ENCODE results near the gene MACF1. TPM values are rescaled to one million over a fixed set of nuclear protein-coding genes. Genes with fewer than 3 reads are reported as not detected.

Gene MACF1
- total RNA-seq, 5 donors from 2014 or later (not counting 1 experiment from before 2014, with no cell fraction given): 232 to 596 (median 258) TPM

DNA sequence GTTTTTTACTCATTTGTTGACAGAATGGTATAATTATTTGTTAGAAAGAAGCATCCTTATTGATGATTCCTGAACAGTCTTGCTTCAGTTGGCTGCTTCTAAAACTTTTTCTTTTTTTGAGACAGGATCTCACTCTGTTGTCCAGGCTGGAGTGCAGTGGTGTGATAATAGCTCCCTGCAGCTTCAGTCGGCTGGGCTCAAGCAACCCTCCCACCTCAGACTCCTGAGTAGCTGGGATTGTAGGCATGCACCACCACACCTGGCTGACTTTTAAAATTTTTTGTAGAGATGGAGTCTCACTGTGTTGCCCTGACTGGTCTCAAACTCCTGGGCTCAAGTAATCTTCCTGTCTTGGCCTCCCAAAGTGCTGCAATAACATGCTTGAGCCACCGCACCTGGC, 38.8 kb downstream of the MACF1 start:
- H3K36me3 Mint-ChIP-seq: peaks cover 25% of the 10 kb centered on the region

DNA sequence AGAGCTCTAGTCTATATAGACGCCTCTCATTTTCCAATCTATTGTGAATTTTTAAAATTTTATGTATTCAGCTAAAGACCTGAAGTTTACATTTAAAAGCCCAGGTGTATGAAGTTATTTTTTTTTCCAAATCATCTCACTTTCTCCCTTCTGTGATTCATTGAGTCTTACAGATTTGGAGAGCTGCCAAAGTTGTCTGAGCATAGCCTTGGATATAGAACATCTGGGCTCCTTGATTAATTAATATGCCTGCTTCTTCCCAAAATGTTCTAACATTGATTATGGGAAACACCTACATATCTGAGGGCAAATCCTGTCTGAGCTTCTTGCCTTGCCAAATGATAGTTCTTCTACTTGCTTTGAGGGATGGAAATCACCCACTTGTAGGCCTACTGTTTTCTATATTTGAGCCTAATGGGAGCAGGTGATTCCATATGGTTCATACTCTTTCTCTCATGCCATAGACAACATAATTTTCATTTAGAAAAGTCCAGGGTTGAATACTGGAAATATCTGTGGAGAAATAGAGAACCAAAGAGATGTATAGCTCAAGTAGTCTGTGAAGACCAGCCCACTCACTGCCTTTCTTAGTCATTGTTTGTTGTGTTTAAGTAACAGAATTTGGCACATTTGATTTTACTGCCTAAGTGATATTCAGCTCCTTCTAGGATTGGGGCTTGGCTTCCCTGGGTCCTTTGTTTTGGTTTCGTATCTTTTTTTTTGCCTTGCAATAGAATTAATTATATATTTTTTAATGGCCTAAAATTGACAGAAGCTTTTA, 46.2 kb downstream of the MACF1 start:
- peaks cover 35% of the 10 kb centered on the region for H3K36me3 Mint-ChIP-seq

More for the DNA sequence above, 38.8 kb downstream of the MACF1 start:
- ATAC-seq (replicated peaks in 1 of 4) (no peak), DNase-seq (no peak)
- ChIA-PET CTCF (no interaction called here), POLR2A (no interaction called here)
- Mint-ChIP-seq H3K27ac (peak overlapping the region; percentile 55 to 73), H3K9me3 (no peaks in the 10 kb centered on the region), H3K4me3 (no peak overlapping the region), H3K4me1 (peaks cover 39 to 56% (median 47%) of the 10 kb centered on the region in 3 donors), H3K27me3 (no peaks in the 10 kb centered on the region)
- Histone ChIP-seq H3K36me3 (ENCODE audit: control insufficient read depth in 2 of 2, extremely low read depth in 1 of 2, insufficient read depth in 1 of 2, low read length in 1 of 2) (peaks cover 0 to 19% of the 10 kb centered on the region in 2 donors), H3K27ac (ENCODE audit: low read length) (no peak overlapping the region), H3K9me3 (no peaks in the 10 kb centered on the region), H3K4me1 (ENCODE audit: control insufficient read depth in 1 of 2, extremely low read depth in 1 of 2, insufficient read depth in 2 of 2, low read length in 2 of 2) (peaks cover 2 to 8% of the 10 kb centered on the region in 2 experiments), H3K27me3 (replicated peaks in 1 of 2; ENCODE audit: control insufficient read depth in 2 of 2, extremely low read depth in 1 of 2, insufficient read depth in 2 of 2, low read length in 1 of 2) (no peaks in the 10 kb centered on the region), H3K4me3 (ENCODE audit: control insufficient read depth in 1 of 2, extremely low read depth in 1 of 2, low read length in 1 of 2) (no peak overlapping the region)
- 100% methylated on average over 1 of the region's 2 CpGs for WGBS (ENCODE audit: insufficient coverage)

GRCh38 chr1:39255222-39255621, 50.7 kb downstream of the MACF1 start:
- H3K9me3 ChIP-seq: no peaks in the 10 kb centered on the region
- Mint-ChIP-seq H3K4me1 (peaks cover 15 to 39% (median 36%) of the 10 kb centered on the region in 3 donors), H3K27ac (no peak overlapping the region), H3K9me3 (no peaks in the 10 kb centered on the region), H3K36me3 (peaks cover 26% of the 10 kb centered on the region), H3K4me3 (no peak overlapping the region), H3K27me3 (no peaks in the 10 kb centered on the region)
- WGBS (ENCODE audit: insufficient coverage): no CpG with 5 or more reads among the region's 1 CpG
- ChIA-PET POLR2A (no interaction called here), CTCF (interaction anchor here in 1 of 2 donors (14.4 kb wide), 1 partner anchor 66 kb away, joined by 364 read pairs; no protein-coding TSS in a partner anchor)
- DNase-seq (no peak), ATAC-seq (replicated peaks in 1 of 4) (no peak)
- H3K27ac ChIP-seq (ENCODE audit: low read length): no peak overlapping the region
- H3K36me3 ChIP-seq (ENCODE audit: control insufficient read depth in 2 of 2, extremely low read depth in 1 of 2, insufficient read depth in 1 of 2, low read length in 1 of 2): peaks cover 4 to 82% of the 10 kb centered on the region in 2 donors
- H3K4me3 ChIP-seq (ENCODE audit: control insufficient read depth in 1 of 2, extremely low read depth in 1 of 2, low read length in 1 of 2): no peak overlapping the region
- peaks cover 0 to 5% of the 10 kb centered on the region in 2 experiments for H3K4me1 ChIP-seq (ENCODE audit: control insufficient read depth in 1 of 2, extremely low read depth in 1 of 2, insufficient read depth in 2 of 2, low read length in 2 of 2)
- H3K27me3 ChIP-seq (replicated peaks in 1 of 2; ENCODE audit: control insufficient read depth in 2 of 2, extremely low read depth in 1 of 2, insufficient read depth in 2 of 2, low read length in 1 of 2): no peaks in the 10 kb centered on the region

More for the DNA sequence above, 46.2 kb downstream of the MACF1 start:
- H3K27me3 ChIP-seq (replicated peaks in 1 of 2; ENCODE audit: control insufficient read depth in 2 of 2, extremely low read depth in 1 of 2, insufficient read depth in 2 of 2, low read length in 1 of 2): no peaks in the 10 kb centered on the region
- H3K4me3 ChIP-seq (ENCODE audit: control insufficient read depth in 1 of 2, extremely low read depth in 1 of 2, low read length in 1 of 2): no peak overlapping the region
- H3K27me3 Mint-ChIP-seq: no peaks in the 10 kb centered on the region
- peaks cover 0 to 52% of the 10 kb centered on the region in 2 donors for H3K36me3 ChIP-seq (ENCODE audit: control insufficient read depth in 2 of 2, extremely low read depth in 1 of 2, insufficient read depth in 1 of 2, low read length in 1 of 2)
- ATAC-seq (replicated peaks in 1 of 4) (no peak), DNase-seq (no peak)
- no peak overlapping the region for H3K4me3 Mint-ChIP-seq
- no peaks in the 10 kb centered on the region for H3K9me3 Mint-ChIP-seq
- POLR2A ChIA-PET: interaction anchor here in 1 of 2 donors (0.6 to 0.7 kb wide), 4 partner anchors 44 to 148 kb away, joined by 3 to 4 read pairs (median 4); no protein-coding TSS in a partner anchor
- H3K27ac Mint-ChIP-seq: peak overlapping the region; percentile 46 to 70
- peak overlapping the region; percentile 6 for H3K27ac ChIP-seq (ENCODE audit: low read length)
- WGBS (ENCODE audit: insufficient coverage): no CpG with 5 or more reads among the region's 2 CpGs
- H3K4me1 Mint-ChIP-seq: peaks cover 44 to 49% (median 48%) of the 10 kb centered on the region in 3 donors
- H3K4me1 ChIP-seq (ENCODE audit: control insufficient read depth in 1 of 2, extremely low read depth in 1 of 2, insufficient read depth in 2 of 2, low read length in 2 of 2): no peaks in the 10 kb centered on the region
- H3K9me3 ChIP-seq: no peaks in the 10 kb centered on the region
- CTCF ChIA-PET: interaction anchor here in 1 of 2 donors (0.5 to 1.6 kb wide), 8 partner anchors 8 to 1564 kb away, joined by 3 to 7 read pairs (median 4); no protein-coding TSS in a partner anchor

GRCh38 chr1:39258146-39258924, 53.8 kb downstream of the MACF1 start:
- H3K27ac Mint-ChIP-seq: peak overlapping the region in 1 of 2 donors; percentile 80
- H3K36me3 Mint-ChIP-seq: peaks cover 23% of the 10 kb centered on the region

DNA sequence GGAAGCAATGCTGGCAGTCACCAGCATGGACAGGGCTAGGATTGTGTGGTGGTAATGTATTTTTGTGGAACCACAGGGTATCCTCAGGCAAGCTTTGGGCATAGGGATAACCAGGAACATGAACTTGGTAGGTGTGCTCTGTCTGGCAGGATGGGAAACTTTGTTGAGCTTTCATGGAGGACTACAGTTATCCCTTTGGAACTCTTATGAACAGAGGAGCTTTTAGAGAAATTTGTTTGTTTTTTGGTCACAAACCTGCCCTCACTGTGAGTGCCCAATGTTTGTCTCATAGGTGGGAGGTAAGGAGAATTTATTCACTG, 54.4 kb downstream of the MACF1 start:
- Histone ChIP-seq H3K27me3 (replicated peaks in 1 of 2; ENCODE audit: control insufficient read depth in 2 of 2, extremely low read depth in 1 of 2, insufficient read depth in 2 of 2, low read length in 1 of 2) (no peaks in the 10 kb centered on the region), H3K27ac (ENCODE audit: low read length) (peak overlapping the region; percentile 33), H3K36me3 (ENCODE audit: control insufficient read depth in 2 of 2, extremely low read depth in 1 of 2, insufficient read depth in 1 of 2, low read length in 1 of 2) (peaks cover 4 to 64% of the 10 kb centered on the region in 2 donors), H3K4me3 (ENCODE audit: control insufficient read depth in 1 of 2, extremely low read depth in 1 of 2, low read length in 1 of 2) (no peak overlapping the region), H3K4me1 (ENCODE audit: control insufficient read depth in 1 of 2, extremely low read depth in 1 of 2, insufficient read depth in 2 of 2, low read length in 2 of 2) (peaks cover 9 to 10% of the 10 kb centered on the region in 2 experiments), H3K9me3 (no peaks in the 10 kb centered on the region)
- peaks cover 28 to 46% (median 33%) of the 10 kb centered on the region in 3 donors for H3K4me1 Mint-ChIP-seq
- H3K4me3 Mint-ChIP-seq: no peak overlapping the region
- ATAC-seq (replicated peaks in 1 of 4) (peak in 2 of 4 experiments; percentile 6 to 29), DNase-seq (no peak)
- ChIA-PET CTCF (interaction anchor here (0.6 to 14.4 kb wide), 25 partner anchors 9 to 307 kb away, joined by 3 to 364 read pairs (median 4); partner anchors contain the start of genes MACF1 (in 1 of the 2) and NDUFS5 (in 1 of the 2)), POLR2A (interaction anchor here (0.6 to 1.3 kb wide), 4 partner anchors 64 to 1700 kb away, joined by 3 to 12 read pairs (median 3); no protein-coding TSS in a partner anchor)
- H3K27me3 Mint-ChIP-seq: no peaks in the 10 kb centered on the region
- H3K9me3 Mint-ChIP-seq: no peaks in the 10 kb centered on the region
- peaks cover 23% of the 10 kb centered on the region for H3K36me3 Mint-ChIP-seq
- H3K27ac Mint-ChIP-seq: peak overlapping the region in 1 of 2 donors; percentile 80

More at GRCh38 chr1:39258146-39258924, 53.8 kb downstream of the MACF1 start:
- H3K27me3 Mint-ChIP-seq: no peaks in the 10 kb centered on the region
- Histone ChIP-seq H3K36me3 (ENCODE audit: control insufficient read depth in 2 of 2, extremely low read depth in 1 of 2, insufficient read depth in 1 of 2, low read length in 1 of 2) (peaks cover 4 to 69% of the 10 kb centered on the region in 2 donors), H3K9me3 (no peaks in the 10 kb centered on the region), H3K4me1 (ENCODE audit: control insufficient read depth in 1 of 2, extremely low read depth in 1 of 2, insufficient read depth in 2 of 2, low read length in 2 of 2) (peaks cover 9 to 10% of the 10 kb centered on the region in 2 experiments), H3K27ac (ENCODE audit: low read length) (peak overlapping the region; percentile 33), H3K4me3 (ENCODE audit: control insufficient read depth in 1 of 2, extremely low read depth in 1 of 2, low read length in 1 of 2) (no peak overlapping the region), H3K27me3 (replicated peaks in 1 of 2; ENCODE audit: control insufficient read depth in 2 of 2, extremely low read depth in 1 of 2, insufficient read depth in 2 of 2, low read length in 1 of 2) (no peaks in the 10 kb centered on the region)
- 8% methylated on average over 3 of the region's 7 CpGs for WGBS (ENCODE audit: insufficient coverage)
- CTCF ChIA-PET: interaction anchor here (0.6 to 14.4 kb wide), 25 partner anchors 8 to 307 kb away, joined by 3 to 364 read pairs (median 4); partner anchors contain the start of genes MACF1 (in 1 of the 2) and NDUFS5 (in 1 of the 2)
- peak; percentile 66 to 70 (median 68) for ATAC-seq (replicated peaks in 1 of 4)
- DNase-seq: peak; percentile 8 to 84 (median 52)
- POLR2A ChIA-PET: interaction anchor here (0.6 to 1.3 kb wide), 3 partner anchors 64 to 74 kb away, joined by 3 to 12 read pairs (median 3); no protein-coding TSS in a partner anchor
- no peaks in the 10 kb centered on the region for H3K9me3 Mint-ChIP-seq
- no peak overlapping the region for H3K4me3 Mint-ChIP-seq
- peaks cover 25 to 42% (median 33%) of the 10 kb centered on the region in 3 donors for H3K4me1 Mint-ChIP-seq
